ENCODE data around the gene COL12A1. TPM values are rescaled to one million over a fixed set of nuclear protein-coding genes. Genes with fewer than 3 reads are reported as not detected.
A peak's percentile ranks its signal among the peaks of the same experiment; 100 is the strongest.

Gene COL12A1
- total and polyA plus RNA-seq, 9 of the 15 experiments (the other 6 are each of a cell fraction or from before 2014, with no cell fraction given): 0.11 TPM; not detected in 8

- peaks cover 4 to 5% of the 10 kb centered on the region in 2 experiments; a peak in 3 of 5 replicates for H3K4me1 ChIP-seq (replicated peaks in 1 of 2; ENCODE audit: control insufficient read depth in 2 of 2, insufficient read depth in 2 of 2, low read length in 2 of 2)
- no peaks in the 10 kb centered on the region for H3K9me1 ChIP-seq (ENCODE audit: control insufficient read depth, insufficient read depth, low read length)
- H3K27me3 ChIP-seq (ENCODE audit: control insufficient read depth in 2 of 2, insufficient read depth in 2 of 2, low read length in 2 of 2): no peaks in the 10 kb centered on the region
- peak overlapping the region; percentile 100 for H2AFZ ChIP-seq (ENCODE audit: low read depth, low read length)
- DNase-seq (ENCODE audit: extremely low read depth in 1 of 4, low spot score in 3 of 4): no peak
- in situ Hi-C loops (cut with MboI): no loop called here
- H4K20me1 ChIP-seq (replicated peaks; ENCODE audit: control insufficient read depth, insufficient read depth, low read length): 0 out of 2 replicates have a peak, but pooled peaks cover 4% of the 10 kb centered on the region
- peaks cover 6% of the 10 kb centered on the region for H3K9me3 ChIP-seq (replicated peaks; ENCODE audit: control insufficient read depth, insufficient read depth, low read depth, low read length)
- BruUV-seq (replicated peaks): TSS peak; percentile 88
- peaks cover 24% of the 10 kb centered on the region for H3K36me3 ChIP-seq (ENCODE audit: control insufficient read depth, insufficient read depth, low read length)
- H3K4me3 ChIP-seq: peak overlapping the region; percentile 82
- peak overlapping the region; percentile 98 for H3K27ac ChIP-seq (ENCODE audit: extremely low read depth, low read depth, low read length)
- no peak for ATAC-seq
- ChIA-PET CTCF (ENCODE audit: low intra/inter-chr PET ratio) (no interaction called here), POLR2A (interaction anchor here (0.7 to 1.9 kb wide), 5 partner anchors 12 to 41 kb away, joined by 3 to 6 read pairs (median 4); no protein-coding TSS in a partner anchor)
- H3K4me2 ChIP-seq (ENCODE audit: insufficient read depth, low read length): peak overlapping the region; percentile 96
- peaks cover 39% of the 10 kb centered on the region for H3K79me2 ChIP-seq (ENCODE audit: control insufficient read depth, insufficient read depth, low read length)
- peak overlapping the region in 1 of 2 experiments; percentile 96; a peak in 3 of 4 replicates for H3K9ac ChIP-seq (ENCODE audit: insufficient read depth in 1 of 2, low read depth in 2 of 2, low read length in 2 of 2)
- intact Hi-C loops (cut with micrococcal nuclease): no loop called here
- no peak for FAIRE-seq
- WGBS (ENCODE audit: insufficient coverage, low coverage, missing lambda C conversion rate): 82% methylated on average over 15 of the region's 15 CpGs
- TF ChIP-seq PREB (CRISPR knock-in tag; IDR thresholded peaks at IDR 0.05) (0 out of 2 replicates have a peak, but pooled peaks have one; percentile 11), DPF2 (IDR thresholded peaks at IDR 0.05) (no peak), ZNF395 (CRISPR knock-in tag; IDR thresholded peaks at IDR 0.05) (0 out of 2 replicates have a peak, but pooled peaks have one; percentile 6), CBX1 (IDR thresholded peaks at IDR 0.05; ENCODE audit: low read depth) (0 out of 2 replicates have a peak, but pooled peaks have one; percentile 9), MBD1 (CRISPR knock-in tag; IDR thresholded peaks at IDR 0.05) (0 out of 2 replicates have a peak, but pooled peaks have one; percentile 1), ZNF584 (CRISPR knock-in tag; IDR thresholded peaks at IDR 0.05; ENCODE audit: low read depth) (0 out of 2 replicates have a peak, but pooled peaks have one; percentile 8), ZZZ3 (IDR thresholded peaks at IDR 0.05) (0 out of 2 replicates have a peak, but pooled peaks have one; percentile 4), KAT7 (CRISPR knock-in tag; IDR thresholded peaks at IDR 0.05; ENCODE audit: borderline replicate concordance) (peak; percentile 39; the same call in 1 of the 2 replicates), ZNF174 (CRISPR knock-in tag; IDR thresholded peaks at IDR 0.05) (no peak), CC2D1A (IDR thresholded peaks at IDR 0.05) (peak; percentile 19; the same call in 1 of the 2 replicates), BRD9 (IDR thresholded peaks at IDR 0.05; ENCODE audit: low read depth, partially characterized antibody) (no peak), FOXJ3 (CRISPR knock-in tag; IDR thresholded peaks at IDR 0.05) (no peak), SIRT6 (IDR thresholded peaks at IDR 0.05; ENCODE audit: low read depth, low read length) (no peak), GTF3C2 (IDR thresholded peaks at IDR 0.05; ENCODE audit: borderline replicate concordance, extremely low read depth, insufficient read length) (no peak)
Measured at GRCh38 chr6:75244063-75244584, 38.3 kb upstream of the COL12A1 start.

Measured in K562 (cell line).